Measurements from ENCODE around the gene RAB7B.

- TF ChIP-seq CTCF (IDR thresholded peaks at IDR 0.05) = no peak
- no peak for TF ChIP-seq POLR2AphosphoS5 (IDR thresholded peaks at IDR 0.05)
Measured at GRCh38 chr1:205963352-205964155, 39.6 kb downstream of the RAB7B start.
